Ectodermal cell (in vitro differentiated cells): ENCODE data around the gene ITGAX. TPM values are rescaled to one million over a fixed set of nuclear protein-coding genes. Genes with fewer than 3 reads are reported as not detected.
"Not testable (repeated sequence)": the region's sequence is repeated elsewhere in the genome, so short reads cannot be mapped to it uniquely, and the experiment has no call there.

Experiments
- H3K27ac ChIP-seq: 2 replicates; pipeline ENCODE4 v1.7.0; 2013; ENCODE audit warnings: mild to moderate bottlenecking, low read depth, low read length; ENCODE audit not compliant: insufficient read depth, poor library complexity, severe bottlenecking
- H3K27me3 ChIP-seq: 2 replicates; pipeline ENCODE4 v1.7.0; 2013; ENCODE audit warnings: mild to moderate bottlenecking, low read length; ENCODE audit not compliant: insufficient read depth, control insufficient read depth, poor library complexity, severe bottlenecking
- H3K36me3 ChIP-seq: one replicate; pipeline ENCODE4 v1.7.0; 2013; ENCODE audit warnings: low read length; ENCODE audit not compliant: control insufficient read depth, insufficient read depth
- H3K4me1 ChIP-seq: one replicate; pipeline ENCODE4 v1.7.0; 2013; ENCODE audit warnings: low read length; ENCODE audit not compliant: control insufficient read depth, insufficient read depth
- H3K4me3 ChIP-seq: 2 replicates; pipeline ENCODE4 v1.7.0; 2013; ENCODE audit warnings: low read depth, low read length, control low read depth; ENCODE audit not compliant: insufficient read depth
- H3K9me3 ChIP-seq: 2 replicates; pipeline ENCODE4 v1.7.0; 2013; ENCODE audit warnings: mild to moderate bottlenecking, low read length, moderate library complexity; ENCODE audit not compliant: control insufficient read depth
- WGBS, 2 experiments: methylation state at CpG; one replicate each; pipeline ENCODE4 v1.1.7; 2013; ENCODE audit warnings: missing lambda C conversion rate in 2 of 2; 5-methylcytosine and 5-hydroxymethylcytosine counted together
- polyA plus RNA-seq, 4 experiments: library from polyadenylated mRNA; stranded (reverse); fragments of 50-300 nt; gene quantifications; one replicate each; pipeline ENCODE4 v1.2.3, GENCODE V29; 2013

The ITGAX gene
- 0.09 TPM for polyA plus RNA-seq (2013, experiment 1 of 4)
- not detected for polyA plus RNA-seq (2013, experiment 2 of 4)
- polyA plus RNA-seq (2013, experiment 3 of 4), result not detected
- polyA plus RNA-seq (2013, experiment 4 of 4), result not detected

DNA sequence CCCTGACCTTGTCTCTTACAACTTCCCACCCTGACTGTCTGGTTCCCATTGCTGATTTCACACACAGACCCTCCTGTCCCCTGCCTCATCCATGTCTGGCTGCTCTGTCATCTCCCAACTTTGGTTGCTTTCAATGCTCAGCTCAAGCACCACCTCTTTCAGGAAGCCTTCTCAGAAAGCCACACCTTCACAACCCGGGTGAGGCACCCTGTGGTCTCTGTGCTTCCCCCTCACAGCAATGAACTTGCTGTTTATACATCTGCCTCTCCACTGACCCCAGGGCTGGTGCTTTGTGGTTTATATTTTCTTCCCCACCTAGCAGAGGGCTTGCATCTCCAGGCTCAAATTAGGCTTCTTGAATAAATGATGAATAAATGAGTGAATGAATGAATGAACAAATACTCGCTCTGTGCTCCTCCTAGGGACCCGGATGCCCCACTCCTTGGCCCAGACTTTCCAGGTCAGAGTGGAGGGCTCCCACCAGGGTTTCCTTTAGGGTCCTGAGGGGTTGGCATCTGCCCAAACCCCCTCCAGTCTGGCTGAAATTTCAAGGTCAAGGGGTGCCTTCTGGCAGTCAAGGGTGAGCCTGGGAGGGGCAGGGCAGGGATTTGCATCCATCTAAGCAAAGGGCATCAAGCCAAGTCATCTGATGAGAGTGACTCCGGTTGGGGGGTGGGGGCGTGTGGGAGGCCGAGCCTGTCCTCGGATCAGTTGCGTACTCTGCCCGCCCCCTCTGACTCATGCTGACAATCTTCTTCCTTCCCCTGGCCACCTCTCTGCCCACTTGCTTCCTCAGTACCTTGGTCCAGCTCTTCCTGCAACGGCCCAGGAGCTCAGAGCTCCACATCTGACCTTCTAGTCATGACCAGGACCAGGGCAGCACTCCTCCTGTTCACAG lies at the start of gene ITGAX:
Gene ITGAX, plus strand, starts transcription at position 783 of the 898 bp plus-strand sequence. Its CDS starts 79 bp downstream, at position 862.
- WGBS, 2 experiments, result 61 to 64% methylated on average over 10 of the region's 10 CpGs
- no peak within 1 kb of the TSS for H3K4me3 ChIP-seq

DNA sequence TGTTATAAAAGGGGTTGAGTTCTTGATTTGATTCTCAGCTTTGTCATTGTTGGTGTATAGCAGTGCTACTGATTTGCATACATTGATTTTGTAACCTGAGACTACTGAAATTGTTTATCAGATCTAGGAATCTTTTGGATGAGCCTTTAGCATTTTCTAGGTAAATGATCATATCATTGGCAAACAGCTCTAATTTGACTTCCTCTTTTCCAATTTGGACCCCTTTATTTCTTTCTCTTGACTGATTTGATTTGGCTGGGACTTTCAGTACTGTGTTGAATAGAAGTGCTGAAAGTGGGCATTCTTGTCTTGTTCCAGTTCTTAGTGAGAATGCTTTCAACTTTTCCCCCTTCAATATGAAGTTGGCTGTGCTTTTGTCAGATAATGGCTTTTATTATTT lies 49.8 kb upstream of the ITGAX start:
- Histone ChIP-seq H3K36me3 (no peaks in the 10 kb centered on the region), H3K27me3 (no peaks in the 10 kb centered on the region), H3K4me1 (no peaks in the 10 kb centered on the region), H3K9me3 (no peaks in the 10 kb centered on the region), H3K27ac (no peak overlapping the region), H3K4me3 (no peak overlapping the region)

More for the DNA sequence above, at the start of gene ITGAX:
- Histone ChIP-seq H3K27me3 (no peaks in the 10 kb centered on the region), H3K9me3 (no peaks in the 10 kb centered on the region), H3K27ac (no peak within 1 kb of the TSS), H3K36me3 (no peaks in the 10 kb centered on the region), H3K4me1 (no peaks in the 10 kb centered on the region)

DNA sequence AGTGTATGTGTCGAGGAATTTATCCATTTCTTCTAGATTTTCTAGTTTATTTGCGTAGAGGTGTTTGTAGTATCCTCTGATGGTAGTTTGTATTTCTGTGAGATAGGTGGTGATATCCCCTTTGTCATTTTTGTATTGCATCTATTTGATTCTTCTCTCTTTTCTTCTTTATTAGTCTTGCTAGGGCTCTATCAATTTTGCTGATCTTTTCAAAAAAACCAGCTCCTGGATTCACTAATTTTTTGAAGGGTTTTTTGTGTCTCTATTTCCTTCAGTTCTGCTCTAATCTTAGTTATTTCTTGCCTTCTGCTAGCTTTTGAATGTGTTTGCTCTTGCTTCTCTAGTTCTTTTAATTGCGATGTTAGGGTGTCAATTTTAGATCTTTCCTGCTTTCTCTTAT lies 46.6 kb upstream of the ITGAX start:
- not testable (repeated sequence) for H3K9me3 ChIP-seq, H3K4me3 ChIP-seq, H3K36me3 ChIP-seq, H3K27ac ChIP-seq, H3K27me3 ChIP-seq, H3K4me1 ChIP-seq
- no CpG with 5 or more reads among the region's 3 CpGs for WGBS, 2 experiments

DNA sequence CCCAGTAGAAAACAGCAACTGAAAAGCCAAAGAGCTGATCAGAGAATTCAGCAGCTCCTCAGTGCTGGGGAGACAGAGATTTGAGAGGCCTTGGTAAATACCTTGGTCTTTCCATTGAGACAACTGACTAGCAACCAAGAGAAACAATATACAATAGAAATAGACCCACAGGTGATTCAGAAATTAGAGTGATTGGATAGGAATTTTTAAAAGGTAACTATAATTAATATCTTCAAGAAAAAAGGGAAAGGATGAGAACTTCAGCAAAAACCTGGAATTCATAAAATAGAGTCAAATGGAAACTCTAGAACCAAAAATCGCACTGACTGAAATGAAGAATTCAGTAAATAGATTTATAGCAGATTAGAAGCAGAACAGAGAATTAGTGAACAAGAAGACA lies 32.5 kb upstream of the ITGAX start:
- H3K36me3 ChIP-seq, result no peaks in the 10 kb centered on the region
- H3K27ac ChIP-seq, result no peak overlapping the region
- H3K9me3 ChIP-seq, result no peaks in the 10 kb centered on the region
- no peak overlapping the region for H3K4me3 ChIP-seq
- no peaks in the 10 kb centered on the region for H3K4me1 ChIP-seq
- WGBS, 2 experiments, result 89 to 100% methylated on average over 1 of the region's 1 CpG
- H3K27me3 ChIP-seq, result no peaks in the 10 kb centered on the region

DNA sequence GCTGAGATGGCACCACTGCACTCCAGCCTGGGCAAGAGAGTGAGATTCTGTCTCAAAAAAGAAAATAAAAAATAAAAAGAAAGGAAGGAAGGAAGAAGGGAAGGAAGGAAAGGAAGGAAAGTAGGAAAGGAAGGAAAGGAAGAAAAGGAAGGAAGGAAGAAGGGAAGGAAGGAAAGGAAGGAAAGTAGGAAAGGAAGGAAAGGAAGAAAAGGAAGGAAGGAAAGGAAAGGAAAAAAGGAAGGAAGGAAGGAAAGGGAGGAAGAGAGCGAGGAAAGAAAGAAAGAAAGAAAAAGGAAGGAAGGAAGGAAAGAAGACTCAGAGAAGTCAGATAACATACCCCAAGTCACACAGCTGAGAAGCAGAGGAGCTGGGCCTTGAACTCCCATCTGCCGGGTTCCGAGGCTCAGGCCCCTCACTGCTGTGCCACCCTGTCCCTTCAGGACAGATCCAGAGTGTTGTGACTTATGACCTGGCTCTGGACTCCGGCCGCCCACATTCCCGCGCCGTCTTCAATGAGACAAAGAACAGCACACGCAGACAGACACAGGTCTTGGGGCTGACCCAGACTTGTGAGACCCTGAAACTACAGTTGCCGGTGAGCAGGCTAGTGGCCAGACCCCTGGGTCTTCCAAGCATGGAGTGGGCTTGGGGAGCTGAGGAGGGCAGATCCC lies 30.9 kb upstream of the ITGAX start:
- Histone ChIP-seq H3K27me3 (no peaks in the 10 kb centered on the region), H3K27ac (no peak overlapping the region), H3K36me3 (no peaks in the 10 kb centered on the region), H3K4me3 (no peak overlapping the region), H3K9me3 (no peaks in the 10 kb centered on the region), H3K4me1 (no peaks in the 10 kb centered on the region)
- 94 to 95% methylated on average over 10 of the region's 10 CpGs for WGBS, 2 experiments

DNA sequence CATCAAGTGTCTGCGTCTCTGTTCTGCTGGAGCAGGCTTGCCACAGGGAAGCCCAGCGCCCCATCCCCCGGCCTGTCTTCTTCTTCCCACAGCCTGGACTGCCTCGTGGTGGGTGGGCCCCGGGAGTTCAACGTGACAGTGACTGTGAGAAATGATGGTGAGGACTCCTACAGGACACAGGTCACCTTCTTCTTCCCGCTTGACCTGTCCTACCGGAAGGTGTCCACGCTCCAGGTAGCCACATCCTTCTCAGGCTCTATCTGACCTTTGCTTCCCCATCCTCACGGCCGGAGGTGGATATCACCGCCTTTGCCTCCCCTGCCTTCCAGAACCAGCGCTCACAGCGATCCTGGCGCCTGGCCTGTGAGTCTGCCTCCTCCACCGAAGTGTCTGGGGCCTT lies 29.8 kb upstream of the ITGAX start:
- no peak overlapping the region for H3K4me3 ChIP-seq
- H3K36me3 ChIP-seq, result no peaks in the 10 kb centered on the region
- no peaks in the 10 kb centered on the region for H3K4me1 ChIP-seq
- H3K27me3 ChIP-seq, result peaks cover 4% of the 10 kb centered on the region
- WGBS, 2 experiments, result 82 to 86% methylated on average over 16 of the region's 16 CpGs
- H3K27ac ChIP-seq, result no peak overlapping the region
- no peaks in the 10 kb centered on the region for H3K9me3 ChIP-seq

DNA sequence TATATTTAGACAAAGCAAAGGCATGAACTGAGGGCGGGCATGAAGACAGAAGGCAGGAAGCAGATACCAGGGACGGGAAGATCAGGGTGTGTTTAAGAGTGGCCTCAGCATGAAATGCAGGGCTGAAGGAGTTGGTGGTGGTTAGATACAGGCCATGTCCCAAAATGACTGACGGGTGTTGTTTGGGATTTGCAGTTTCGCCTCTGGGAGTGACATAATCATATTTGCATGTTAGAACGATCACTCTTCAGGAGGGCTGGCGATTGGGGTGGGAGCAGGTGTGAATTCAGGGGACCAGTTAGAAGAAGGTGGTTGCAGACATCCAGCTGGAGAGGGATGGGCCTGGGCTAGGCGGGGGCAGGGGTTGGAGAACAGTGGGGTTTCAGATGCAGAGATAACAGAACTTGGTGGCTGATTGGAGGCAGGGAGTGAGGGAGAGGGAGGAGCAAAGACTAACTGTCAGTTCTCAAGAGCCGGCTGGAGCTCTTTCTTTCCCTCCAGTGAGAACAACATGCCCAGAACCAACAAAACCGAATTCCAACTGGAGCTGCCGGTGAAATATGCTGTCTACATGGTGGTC lies 27.2 kb upstream of the ITGAX start:
- Histone ChIP-seq H3K4me3 (no peak overlapping the region), H3K27me3 (peaks cover 21% of the 10 kb centered on the region), H3K4me1 (no peaks in the 10 kb centered on the region), H3K27ac (no peak overlapping the region), H3K9me3 (no peaks in the 10 kb centered on the region), H3K36me3 (no peaks in the 10 kb centered on the region)
- 60 to 62% methylated on average over 10 of the region's 10 CpGs for WGBS, 2 experiments

DNA sequence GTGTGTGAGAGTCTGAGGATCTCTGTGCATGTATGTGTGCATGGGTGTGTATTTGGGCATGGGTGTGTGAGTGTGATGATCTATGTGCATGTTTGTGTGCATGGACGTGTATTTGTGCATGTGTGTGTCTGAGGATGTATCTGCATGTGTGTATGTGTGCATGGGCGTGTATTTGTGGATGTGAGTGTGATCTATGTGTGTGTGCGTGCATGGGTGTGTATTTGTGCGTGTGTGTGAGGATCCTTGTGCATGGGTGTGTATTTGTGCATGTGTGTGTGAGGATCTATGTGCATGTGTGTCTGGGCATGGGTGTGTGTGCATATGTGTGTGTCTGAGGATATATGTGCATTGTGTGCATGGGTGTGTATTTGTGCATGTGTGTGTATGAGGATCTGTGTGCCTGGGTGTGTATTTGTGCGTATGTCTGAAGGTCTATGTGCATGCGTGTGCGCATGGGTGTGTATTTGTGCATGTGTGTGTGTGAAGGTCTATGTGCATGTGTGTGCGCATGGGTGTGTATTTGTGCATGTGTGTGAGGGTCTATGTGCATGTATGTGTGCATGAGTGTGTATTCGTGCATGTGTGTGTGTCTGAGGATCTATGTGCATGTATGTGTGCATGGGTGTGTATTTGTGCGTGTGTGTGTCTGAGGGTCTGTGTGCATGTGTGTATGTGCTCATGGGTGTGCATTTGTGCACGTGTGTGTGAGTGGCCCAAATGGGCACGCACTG lies 26.5 kb upstream of the ITGAX start:
- no peaks in the 10 kb centered on the region for H3K36me3 ChIP-seq
- H3K27ac ChIP-seq, result no peak overlapping the region
- H3K9me3 ChIP-seq, result no peaks in the 10 kb centered on the region
- 77 to 80% methylated on average over 10 to 12 of the region's 12 CpGs for WGBS, 2 experiments
- H3K4me1 ChIP-seq, result no peaks in the 10 kb centered on the region
- no peak overlapping the region for H3K4me3 ChIP-seq
- peaks cover 21% of the 10 kb centered on the region for H3K27me3 ChIP-seq

DNA sequence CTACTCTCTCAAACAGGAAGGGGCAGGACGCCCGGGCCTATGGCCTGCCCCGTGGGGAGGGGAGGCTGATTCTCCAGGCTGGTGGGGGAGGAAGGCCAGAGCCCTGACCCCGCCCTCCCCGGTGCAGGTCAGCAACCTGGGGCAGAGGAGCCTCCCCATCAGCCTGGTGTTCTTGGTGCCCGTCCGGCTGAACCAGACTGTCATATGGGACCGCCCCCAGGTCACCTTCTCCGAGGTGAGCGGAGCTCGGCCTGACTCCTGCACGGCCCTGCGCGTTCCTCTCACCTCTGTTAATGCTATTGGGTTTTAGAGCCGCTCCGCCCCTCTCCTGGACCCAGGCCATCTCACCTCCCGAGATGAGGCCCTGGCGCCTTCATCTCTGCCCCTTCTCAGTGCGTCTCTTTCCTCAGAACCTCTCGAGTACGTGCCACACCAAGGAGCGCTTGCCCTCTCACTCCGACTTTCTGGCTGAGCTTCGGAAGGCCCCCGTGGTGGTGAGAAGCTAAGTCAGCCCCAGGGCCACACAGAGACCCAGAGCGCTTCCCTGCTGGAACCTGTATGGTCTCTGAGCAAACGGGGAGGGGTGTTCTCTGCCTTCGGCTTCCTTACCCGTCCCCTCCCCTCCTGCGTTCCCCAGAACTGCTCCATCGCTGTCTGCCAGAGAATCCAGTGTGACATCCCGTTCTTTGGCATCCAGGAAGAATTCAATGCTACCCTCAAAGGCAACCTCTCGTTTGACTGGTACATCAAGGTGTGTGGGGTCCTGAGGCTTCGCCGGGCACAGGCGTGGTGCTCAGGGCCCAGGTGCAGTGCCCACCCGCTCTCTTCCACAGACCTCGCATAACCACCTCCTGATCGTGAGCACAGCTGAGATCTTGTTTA lies 25.1 kb upstream of the ITGAX start:
- Histone ChIP-seq H3K27ac (no peak overlapping the region), H3K4me3 (no peak overlapping the region), H3K36me3 (no peaks in the 10 kb centered on the region), H3K9me3 (no peaks in the 10 kb centered on the region), H3K4me1 (no peaks in the 10 kb centered on the region), H3K27me3 (peaks cover 21% of the 10 kb centered on the region)
- WGBS, 2 experiments, result 78 to 80% methylated on average over 39 of the region's 39 CpGs
